8988T (cell line): ENCODE measurements around the gene HS3ST3A1.
"Not testable (repeated sequence)": the region's sequence is repeated elsewhere in the genome, so short reads cannot be mapped to it uniquely, and the experiment has no call there.

Experiments used
- DNase-seq: peaks from one replicate; pipeline ENCODE4 v3.0.0; 2011

HS3ST3A1 gene

DNA sequence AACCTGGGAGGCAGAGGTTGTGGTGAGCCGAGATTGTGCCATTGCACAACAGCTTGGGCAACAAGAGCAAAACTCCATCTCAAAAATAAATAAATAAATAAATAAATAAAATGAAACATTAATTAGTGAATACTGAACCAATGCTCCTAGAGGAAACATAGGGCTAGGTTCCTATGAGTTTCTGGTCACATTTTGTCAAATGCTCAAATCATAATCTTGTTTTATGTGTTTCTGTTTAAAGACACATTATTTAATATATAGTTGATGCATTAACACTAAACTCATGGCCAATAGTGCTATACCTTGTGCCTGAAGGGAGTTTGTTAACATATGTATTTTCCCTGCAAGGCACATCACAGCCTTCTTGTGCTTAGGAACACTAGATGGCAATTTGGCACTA is 66.8 kb downstream of the HS3ST3A1 start:
- no peak for DNase-seq

DNA sequence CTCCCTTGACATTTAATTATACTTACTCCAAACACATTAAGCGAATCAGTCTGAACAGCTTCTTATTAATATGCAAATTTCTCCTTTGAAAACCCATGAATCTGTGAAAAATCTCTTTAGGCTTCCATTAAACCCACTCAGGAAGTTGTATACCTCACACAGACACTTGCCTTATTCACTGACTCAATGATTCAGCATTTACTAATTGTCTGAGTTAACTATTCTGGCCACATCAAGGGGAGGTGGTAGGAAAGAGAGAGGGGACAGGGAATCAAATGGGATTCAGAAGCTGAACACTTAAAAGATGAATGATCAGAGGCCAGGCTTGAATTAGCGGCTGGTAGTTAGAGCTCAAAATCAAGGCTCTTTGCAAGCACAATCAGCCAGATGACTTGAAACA is 70.0 kb downstream of the HS3ST3A1 start:
- no peak for DNase-seq

DNA sequence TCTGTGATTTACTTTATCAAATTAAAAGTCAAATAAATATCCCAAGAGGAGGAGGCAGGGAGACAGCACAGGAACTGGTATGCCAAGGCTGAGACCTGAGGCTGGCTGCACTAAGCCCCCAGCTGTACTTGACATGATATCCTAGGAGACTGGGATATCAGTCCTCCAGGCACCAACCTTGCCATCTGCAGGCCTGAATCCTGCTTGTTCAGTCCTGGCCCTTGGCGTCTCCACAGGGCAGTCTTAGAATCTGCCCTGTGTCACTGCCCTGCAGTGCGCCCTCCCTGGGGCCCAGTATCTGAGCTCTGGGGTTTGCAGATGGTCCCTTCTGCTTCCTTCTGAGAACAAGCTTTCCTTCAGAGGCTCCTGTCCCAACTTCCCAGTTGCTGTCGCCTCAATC is 75.9 kb downstream of the HS3ST3A1 start:
- no peak for DNase-seq

DNA sequence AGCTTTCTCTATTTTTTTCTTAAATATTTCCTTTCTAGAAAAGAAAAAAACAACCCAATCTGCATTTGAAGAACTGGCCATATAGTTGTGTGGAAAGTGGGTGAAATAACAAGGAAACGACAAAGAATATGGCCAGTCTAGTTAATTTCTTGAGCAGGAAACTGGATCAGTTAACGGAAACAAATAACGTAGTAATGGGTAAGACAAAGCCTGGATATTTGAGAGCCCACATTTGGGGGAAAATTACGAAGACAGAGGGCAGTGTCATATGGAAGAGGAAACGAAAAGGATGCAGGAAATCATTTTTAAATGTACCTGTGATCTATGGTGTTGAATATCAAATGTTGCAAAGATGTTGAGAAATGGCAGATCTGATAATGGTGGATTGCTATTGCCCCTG is 78.6 kb downstream of the HS3ST3A1 start:
- no peak for DNase-seq

DNA sequence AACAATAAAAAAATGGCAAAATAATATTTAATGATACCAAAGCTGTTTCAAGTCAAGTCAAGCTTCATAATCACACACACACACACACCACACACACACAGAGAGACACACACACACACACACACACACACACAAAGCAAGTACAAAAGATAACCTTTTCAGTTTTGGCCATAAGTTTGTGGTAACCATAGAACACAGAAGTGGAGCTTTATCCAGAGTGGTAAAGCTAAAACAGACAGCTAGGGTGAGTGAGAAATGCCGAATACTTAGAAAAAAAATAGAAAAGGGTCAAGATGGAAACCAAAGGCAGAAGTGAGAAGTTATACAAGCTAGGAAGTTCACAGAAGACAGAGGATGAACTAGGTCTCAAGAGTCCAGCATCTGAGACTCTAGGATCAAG is 79.0 kb downstream of the HS3ST3A1 start:
- DNase-seq, result no peak

DNA sequence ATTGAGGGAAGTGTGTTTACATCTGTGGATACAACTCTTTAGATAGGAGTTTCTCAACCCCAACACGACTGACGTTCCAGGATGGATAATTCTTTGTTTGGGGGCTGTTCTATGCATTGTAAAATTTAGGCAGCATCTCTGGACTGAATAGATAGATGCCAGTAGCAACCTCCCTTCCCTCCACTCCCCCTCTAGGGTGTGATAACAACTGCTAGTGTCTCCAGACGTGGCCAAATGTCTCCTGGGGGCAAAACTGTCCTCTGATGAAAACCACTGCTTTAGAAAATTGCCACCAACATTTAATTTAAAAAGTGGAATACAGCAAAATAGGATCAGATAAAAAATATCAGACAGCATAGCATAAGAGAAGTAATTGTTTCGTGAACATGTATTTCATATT is 79.9 kb downstream of the HS3ST3A1 start:
- no peak for DNase-seq

DNA sequence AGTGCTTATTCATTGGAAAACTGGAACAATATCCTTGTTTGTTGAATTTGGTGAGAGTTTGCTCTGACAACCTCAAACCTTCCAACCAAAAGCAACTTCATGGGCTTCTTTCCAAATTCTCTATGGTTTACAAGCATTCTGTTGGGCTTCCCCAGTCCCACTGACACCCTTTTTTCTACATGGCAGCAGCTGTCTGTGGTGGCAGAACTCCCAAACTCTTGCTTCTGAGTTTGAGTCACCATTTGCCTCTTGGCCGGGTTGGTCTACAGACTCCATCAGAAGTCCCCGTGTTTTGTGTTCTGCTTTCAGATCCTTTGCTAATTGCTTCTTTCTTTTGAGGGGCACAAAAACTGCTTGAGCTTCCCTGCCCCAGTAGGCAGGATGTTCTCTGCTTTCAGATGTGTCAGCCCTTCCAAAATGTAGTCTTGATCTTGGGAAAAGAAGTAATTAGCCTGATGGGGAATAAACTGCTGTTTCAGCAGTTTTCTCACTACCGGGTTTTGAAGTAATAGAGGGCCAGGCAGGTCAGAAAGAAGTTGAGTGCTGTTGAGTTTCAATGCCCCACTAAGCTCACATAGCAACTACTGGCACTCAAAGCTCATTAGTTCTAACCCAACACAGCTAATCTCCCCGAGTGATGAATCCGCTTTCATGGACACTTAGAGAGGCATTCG is 80.7 kb downstream of the HS3ST3A1 start:
- no peak for DNase-seq

DNA sequence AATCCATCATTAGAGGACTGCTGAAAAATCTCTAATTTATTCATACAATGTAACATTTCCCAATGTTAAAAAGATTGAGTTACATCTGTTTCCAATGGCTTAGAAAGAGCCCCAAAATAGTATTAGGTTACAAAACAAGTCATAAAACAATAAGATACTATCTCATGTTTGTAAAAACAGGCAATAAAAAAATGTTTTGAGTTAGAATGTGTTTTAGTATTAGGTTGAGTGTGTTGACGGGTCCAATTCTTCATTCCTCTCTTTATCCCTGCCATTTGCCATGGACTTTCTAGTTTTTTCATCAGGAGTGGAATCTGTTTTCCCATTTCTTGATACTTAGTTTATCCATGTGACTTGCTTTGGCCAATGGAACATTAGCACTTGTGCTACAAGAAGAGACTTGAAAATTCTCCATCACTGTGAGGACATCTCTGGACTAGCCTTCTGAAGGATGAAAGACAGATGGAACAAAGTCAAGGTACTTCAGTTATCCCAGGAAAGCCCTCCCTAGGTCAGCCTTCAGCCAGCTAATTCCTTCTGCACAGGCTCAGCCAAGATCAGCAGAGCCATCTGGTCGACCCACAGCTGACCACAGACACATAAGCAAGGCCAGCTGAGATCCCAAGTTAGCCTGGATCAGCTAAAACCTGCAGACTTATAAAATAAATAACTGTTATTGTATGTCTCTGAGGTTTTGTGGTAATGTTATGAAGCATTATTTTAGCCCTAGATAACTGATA is 83.3 kb downstream of the HS3ST3A1 start:
- DNase-seq, result no peak

DNA sequence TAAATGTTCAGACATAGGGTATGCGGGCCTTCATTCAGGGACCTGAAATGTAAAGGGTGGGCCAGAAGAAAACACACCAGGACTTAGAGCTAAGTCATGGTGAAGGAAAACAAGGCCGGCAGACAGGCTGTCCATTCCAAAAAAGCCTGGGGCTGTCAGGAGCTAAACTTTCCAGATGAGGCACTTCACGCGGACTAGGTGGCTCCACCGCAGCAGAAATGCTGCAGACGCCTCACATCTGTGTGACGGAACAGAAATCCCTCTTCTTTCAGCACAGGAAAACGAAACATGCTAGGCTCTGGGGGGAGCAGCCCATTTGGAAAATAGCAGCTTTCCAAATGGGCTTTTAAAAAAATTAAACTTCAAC is 88.7 kb downstream of the HS3ST3A1 start:
- no peak for DNase-seq

DNA sequence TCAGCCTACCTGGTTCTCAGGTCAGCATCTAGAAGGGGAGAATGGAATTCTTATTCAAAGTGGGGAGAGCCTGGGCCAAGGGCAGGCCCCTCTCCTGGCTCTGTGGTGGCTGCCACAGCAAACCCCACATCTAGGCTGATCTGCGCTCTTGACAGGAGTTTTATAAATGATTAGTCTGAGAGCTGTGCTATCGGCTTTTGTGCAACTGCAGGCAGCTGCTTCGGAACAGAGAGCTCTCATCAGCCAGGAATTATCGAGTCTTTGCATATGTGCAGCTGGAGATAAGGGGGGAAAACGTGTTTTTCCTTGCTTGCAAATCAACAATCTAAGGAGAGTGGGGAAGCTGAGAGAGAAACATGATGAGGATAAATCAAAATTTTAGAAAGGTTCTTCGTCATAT is 91.7 kb downstream of the HS3ST3A1 start:
- DNase-seq, result no peak

DNA sequence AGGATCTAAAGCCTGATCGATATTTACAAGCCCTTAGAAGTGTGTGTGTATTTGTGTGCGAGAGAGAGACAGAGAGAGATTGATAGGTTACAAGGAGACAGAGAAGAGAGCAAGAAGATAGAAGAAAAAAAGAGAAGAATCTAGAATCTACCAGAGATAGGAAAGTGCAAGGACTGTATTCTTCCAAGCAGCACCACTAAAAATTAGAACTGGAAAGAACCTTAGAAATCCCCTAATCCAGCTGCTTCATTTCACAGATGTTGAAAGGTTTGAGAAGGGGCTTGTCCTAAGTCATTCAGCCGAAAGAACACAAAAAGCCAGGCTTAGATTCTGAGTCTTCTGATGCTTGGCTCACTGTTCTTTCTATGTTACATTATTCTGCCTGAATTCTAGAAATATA is 92.2 kb downstream of the HS3ST3A1 start:
- DNase-seq, result no peak

DNA sequence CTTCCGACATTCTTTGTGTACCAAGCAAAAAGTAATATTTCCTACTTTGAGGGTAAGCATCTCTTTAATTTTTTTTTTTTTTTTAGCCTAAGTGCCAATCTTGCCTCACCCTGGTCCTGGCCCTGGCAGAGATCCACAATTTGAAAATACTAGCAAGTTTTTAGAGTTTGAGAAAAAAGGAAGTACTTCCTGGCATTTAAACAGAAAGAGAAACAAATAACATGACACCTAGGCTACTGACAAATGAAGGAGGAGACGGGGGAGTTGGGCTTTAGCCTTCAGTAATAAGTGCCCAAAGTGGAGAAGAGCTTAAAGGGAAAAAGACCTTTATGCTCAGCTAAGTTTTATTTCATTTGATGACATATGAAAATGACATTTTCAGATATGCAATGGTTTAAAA is 92.8 kb downstream of the HS3ST3A1 start:
- no peak for DNase-seq

DNA sequence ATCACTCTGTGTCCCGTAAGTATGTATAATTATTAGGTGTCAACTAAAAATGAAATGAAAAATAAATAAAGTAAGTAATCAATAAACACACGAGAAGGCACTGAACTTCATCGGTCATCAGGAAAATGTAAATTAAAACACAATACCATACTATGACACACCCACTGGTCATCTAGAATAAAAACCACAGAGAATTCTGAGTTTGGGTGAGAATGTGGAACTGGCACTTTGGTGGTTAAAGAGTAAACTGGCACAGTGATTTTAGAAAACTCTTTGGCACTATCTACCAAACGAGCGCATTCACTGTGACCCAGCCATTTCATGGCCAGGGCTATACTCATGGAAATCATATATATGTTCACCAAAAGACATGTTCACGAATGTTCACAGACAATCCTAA is 98.2 kb downstream of the HS3ST3A1 start:
- no peak for DNase-seq

DNA sequence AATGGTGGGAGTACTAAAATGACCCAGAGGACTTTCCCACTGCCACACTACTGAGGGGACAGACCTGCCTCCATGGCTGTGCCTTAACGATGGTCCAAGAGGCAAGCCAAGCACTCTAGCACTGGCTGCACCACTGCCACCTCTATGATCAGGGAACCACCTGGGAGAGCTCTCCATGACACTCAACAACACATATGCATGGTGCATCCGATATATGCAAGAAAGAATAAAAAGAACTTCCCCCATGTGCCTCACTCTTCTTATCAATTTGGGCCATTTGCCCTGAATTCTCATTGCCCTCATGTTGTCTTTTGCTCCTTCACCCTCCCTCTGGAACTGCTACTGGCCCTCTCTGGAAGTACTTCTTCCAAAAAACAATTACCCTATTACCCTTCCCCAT is 99.5 kb downstream of the HS3ST3A1 start:
- no peak for DNase-seq

DNA sequence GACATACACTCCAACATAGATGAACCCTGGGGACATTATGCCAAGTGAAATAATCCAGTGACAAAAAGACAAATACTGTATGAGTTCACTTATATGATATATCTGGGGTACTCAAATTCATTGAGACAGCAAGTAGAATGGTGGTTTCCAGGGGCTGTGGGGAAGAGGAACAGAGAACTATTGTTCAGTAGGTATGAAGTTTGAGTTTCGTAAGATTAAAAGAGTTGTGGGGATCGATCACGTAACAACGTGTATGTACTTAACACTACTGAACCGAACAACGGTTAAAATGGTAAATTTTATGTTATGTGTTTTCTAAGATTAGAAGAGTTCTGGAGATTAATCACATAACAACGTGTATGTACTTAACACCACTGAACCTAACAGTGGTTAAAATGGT is 100.8 kb downstream of the HS3ST3A1 start:
- DNase-seq, result no peak

DNA sequence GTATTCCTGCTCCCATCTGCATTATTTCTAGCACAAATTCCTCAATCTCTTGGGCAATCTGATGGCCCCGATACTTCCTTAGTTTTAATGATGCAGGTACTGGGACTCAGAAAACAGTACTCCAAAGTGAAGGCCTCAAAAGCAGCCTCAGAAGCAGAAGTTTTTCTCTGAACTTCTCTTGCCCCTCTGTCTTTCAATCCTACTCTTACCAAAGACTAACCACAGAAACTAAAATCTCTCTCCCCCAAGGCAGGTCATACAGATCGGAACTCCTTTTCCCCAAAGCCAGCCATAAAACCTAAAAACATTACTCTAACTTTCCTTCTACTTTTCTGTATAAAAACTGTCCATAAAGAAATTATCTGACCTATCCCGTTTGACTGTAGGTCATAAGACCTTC is 103.5 kb downstream of the HS3ST3A1 start:
- DNase-seq, result no peak

DNA sequence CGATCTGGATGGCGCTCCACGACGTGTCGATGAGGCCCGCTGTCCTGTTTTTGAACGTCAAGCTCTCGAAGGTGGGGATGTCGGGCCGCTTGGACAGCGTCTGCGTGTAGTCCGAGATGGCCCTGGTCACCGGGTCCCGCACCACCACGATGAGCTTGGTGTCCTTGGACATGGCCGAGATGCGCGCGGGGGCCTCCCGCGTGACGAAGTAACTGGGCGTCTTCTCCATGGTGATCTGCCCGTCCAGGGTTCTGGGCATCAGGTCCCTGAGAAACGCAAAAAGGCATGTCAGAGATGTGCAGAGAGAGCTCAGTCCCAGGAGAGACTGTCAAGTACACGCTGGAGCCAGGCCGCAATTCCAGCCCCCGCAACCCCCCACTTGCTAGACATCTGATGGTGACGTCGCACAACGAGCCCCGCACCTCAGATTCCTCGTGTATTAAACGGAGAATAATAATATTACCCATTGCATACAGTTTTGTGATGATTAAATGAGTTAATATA is 105.1 kb downstream of the HS3ST3A1 start:
- DNase-seq, result not testable (repeated sequence)

DNA sequence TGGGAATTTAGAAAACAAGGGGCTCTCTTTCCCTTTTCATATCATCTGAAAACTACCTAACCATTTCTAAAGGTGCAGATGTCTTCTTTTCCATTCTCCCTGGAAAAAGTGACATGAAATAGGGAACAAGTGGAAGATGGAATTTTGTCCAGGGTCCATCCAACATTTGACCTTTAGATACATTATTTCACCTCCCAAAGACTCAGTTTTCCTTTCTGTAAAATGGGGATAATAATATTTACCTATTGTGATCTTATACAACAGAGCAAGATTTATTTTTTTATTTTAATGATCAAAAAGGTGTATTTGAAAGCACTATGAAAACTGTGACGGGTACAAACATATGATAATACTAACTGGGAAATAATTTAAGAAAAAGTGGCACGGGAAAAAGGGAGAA is 106.3 kb downstream of the HS3ST3A1 start:
- DNase-seq, result no peak

DNA sequence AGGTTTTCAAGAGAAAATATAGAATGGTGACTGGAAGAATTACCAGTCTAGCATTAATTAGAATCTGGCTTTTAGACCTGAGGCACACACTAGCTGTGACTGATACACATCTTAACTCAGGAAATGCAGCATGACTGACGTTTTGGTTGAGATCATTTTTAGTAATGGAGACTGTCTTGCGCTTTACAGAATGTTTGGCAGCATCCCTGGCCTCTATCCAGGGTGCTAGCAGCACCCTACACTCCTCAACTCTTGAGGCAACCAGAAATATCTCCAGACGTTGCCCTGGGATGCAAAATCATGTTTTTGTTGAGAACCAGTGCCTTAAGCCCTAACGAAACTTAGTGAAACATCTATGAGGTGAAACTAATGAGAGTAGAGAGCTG is 109.0 kb downstream of the HS3ST3A1 start:
- no peak for DNase-seq

DNA sequence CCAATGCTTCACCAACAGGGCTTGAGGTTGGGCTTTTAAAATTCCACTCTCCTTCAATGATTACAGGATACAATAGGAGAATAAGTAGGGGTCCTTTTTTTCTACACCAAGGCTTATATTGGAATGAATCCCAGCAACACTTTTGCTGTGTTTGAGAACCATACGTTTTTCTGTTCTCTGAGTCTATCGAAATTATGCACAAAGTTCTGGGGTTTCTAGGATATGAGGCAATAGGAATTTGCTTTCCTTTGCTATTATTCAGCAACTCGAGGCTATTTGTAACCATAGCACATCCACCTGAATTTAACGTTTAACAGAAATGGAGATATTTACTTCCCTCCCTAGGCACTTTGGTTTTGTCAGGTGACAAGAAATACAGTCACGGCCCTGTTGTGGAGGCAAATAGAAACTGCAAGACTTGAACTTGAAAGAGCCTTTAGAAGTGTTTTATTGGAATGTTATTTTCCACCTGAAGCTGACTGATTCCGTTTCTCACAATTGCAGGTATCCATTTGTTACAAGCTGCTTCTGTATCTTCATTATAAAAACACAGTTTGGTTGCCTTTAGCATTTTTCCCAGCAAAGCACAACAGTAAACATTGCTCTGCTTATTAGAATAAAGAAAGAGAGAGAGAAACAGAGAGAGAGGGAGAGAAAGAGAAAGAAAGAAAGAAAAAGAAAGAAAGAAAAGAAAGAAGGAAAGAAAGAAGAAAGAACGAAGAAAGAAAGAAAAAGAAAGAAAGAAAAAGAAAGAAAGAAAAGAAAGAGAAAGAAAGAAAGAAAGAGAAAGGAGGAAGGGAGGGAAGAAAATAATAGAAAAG is 109.6 kb downstream of the HS3ST3A1 start:
- DNase-seq, result no peak

DNA sequence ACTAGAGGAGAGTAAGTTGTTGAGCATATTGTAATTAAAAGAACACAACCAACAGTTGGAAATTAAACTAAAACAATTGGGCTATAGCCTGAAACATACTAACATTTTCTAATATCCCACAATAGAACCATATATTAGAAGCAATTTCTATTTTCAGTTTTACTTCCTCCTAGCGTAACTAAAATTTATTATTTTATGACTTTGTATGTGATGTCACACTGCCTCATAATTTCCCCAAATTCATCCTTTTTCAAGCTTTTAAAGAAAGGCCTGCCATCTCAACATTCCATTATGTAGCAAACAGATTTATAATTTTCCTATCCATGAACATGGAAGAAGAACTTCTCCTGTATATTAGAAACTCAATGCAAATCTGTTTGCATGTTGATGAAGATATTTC is 110.2 kb downstream of the HS3ST3A1 start:
- DNase-seq, result no peak

DNA sequence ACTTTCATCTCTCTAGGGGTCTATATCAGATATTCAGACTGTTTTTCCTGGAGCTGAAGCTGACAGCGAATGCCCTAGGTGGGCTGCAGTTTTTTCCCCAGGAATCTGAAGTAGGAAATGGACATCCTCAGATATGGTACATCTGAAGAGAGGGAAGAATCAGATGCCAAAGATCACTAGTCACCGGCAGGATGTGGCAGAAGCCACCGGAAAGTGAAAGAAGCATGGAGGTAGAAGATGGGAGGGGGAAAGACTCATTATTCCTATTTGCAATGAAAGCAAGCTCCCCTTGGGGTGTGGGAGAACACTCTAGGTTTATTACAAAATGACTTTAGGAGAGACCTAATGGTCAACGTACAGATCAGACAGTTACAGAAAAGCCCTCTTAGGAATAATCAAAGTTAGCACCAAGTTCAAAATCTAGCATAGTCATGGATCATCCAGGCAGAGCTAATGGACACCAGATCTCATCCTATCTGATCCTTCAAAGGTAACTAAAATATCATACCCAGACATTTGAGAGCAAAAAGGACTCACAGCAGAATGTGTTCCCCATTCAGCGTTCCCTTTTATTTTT is 110.7 kb downstream of the HS3ST3A1 start:
- no peak for DNase-seq

DNA sequence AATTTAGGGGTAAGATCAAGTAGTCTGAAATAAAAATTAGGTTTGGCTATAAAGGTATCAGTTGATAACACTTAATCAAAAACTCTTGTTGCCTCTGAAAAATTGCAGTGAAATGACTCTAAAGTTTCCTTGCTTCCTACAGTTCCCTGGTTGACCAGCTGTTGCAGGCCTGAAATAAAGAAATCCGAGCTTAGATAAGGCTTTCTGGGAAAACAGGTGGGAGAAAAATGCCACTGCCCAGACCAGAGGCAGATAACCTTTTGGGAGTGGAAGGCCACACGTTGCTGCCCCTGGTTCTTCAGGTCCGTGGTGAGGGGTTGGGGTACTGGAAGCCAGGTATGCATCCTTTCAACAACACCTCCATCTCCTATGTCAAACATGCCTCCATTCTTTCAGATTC is 111.3 kb downstream of the HS3ST3A1 start:
- no peak for DNase-seq

DNA sequence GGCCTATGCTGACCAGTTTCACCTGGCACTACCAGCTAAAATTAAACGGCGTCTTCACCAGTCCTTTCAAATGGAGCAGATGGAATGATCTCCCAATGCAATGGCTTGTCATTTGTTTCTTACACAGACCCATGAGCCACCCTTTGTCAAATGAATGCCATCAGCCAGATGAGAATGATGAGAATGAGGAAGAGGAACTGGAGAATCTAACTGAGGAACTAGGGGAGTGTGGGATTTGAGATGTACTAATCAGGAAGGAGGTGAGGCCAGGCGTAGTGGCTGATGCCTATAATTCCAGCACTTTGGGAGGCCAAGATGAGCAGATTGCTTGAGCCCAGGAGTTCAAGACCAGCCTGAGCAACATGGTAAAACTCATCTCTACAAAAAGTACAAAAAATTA is 116.4 kb downstream of the HS3ST3A1 start:
- DNase-seq, result no peak
